Measurements from ENCODE around the gene PDCD1.

- TF ChIP-seq POLR2AphosphoS5 (IDR thresholded peaks at IDR 0.05; ENCODE audit: low read depth, low read length) = no peak
- TF ChIP-seq GTF2F1 (IDR thresholded peaks at IDR 0.05; ENCODE audit: borderline replicate concordance, low read depth, low read length) = no peak
- no peak for TF ChIP-seq CEBPB (IDR thresholded peaks at IDR 0.05; ENCODE audit: low read depth, low read length)
- TF ChIP-seq EZH2 (IDR thresholded peaks at IDR 0.05; ENCODE audit: low read depth, low read length, severe bottlenecking) = no peak
- no peak for TF ChIP-seq CTCF (IDR thresholded peaks at IDR 0.05; ENCODE audit: control extremely low read depth in 1 of 3, insufficient read depth in 1 of 3, low read depth in 1 of 3, low read length in 3 of 3)
- TF ChIP-seq CREB1 (IDR thresholded peaks at IDR 0.05) = no peak
- TF ChIP-seq HDAC2 (IDR thresholded peaks at IDR 0.05; ENCODE audit: borderline replicate concordance in 1 of 2, low read depth in 2 of 2, low read length in 2 of 2) = no peak
- TF ChIP-seq USF2 (IDR thresholded peaks at IDR 0.05; ENCODE audit: low read length) = no peak
- no peak for TF ChIP-seq SP1 (IDR thresholded peaks at IDR 0.05; ENCODE audit: low read depth, low read length)
Measured at GRCh38 chr2:241841181-241842066, 17.3 kb downstream of the PDCD1 start.

Measured in H1 (cell line).